ENCODE results near the gene SUOX.
"Not testable (repeated sequence)": the region's sequence is repeated elsewhere in the genome, so short reads cannot be mapped to it uniquely, and the experiment has no call there.

The SUOX gene

GRCh38 chr12:56020423-56021184 lies 23.5 kb downstream of the SUOX start, which contains the start of gene IKZF4:
TSS of gene IKZF4 (plus strand) at chr12:56021043. CDS start at chr12:56021494, 451 bp downstream.
- DNase-seq (ENCODE audit: low read depth) = no peak

GRCh38 chr12:56021889-56022497 lies 24.9 kb downstream of the SUOX start:
- DNase-seq (ENCODE audit: low read depth) = no peak

GRCh38 chr12:56028511-56029165 lies 31.6 kb downstream of the SUOX start:
- DNase-seq (ENCODE audit: low read depth) = no peak

- no peak for DNase-seq (ENCODE audit: low read depth)
These were observed 32.1 kb downstream of the SUOX start for GRCh38 chr12:56029166-56029519.

GRCh38 chr12:56029666-56030293 lies 32.7 kb downstream of the SUOX start:
- DNase-seq (ENCODE audit: low read depth) = no peak

GRCh38 chr12:56031987-56032386 lies 34.9 kb downstream of the SUOX start:
- DNase-seq (ENCODE audit: low read depth) = no peak

GRCh38 chr12:56034586-56035332 lies 37.7 kb downstream of the SUOX start:
- DNase-seq (ENCODE audit: low read depth) = peak; percentile 33

- DNase-seq (ENCODE audit: low read depth) = no peak
These were observed 40.1 kb downstream of the SUOX start for GRCh38 chr12:56037161-56037560.

GRCh38 chr12:56038022-56038655 lies 41.1 kb downstream of the SUOX start:
- no peak for DNase-seq (ENCODE audit: low read depth)

- DNase-seq (ENCODE audit: low read depth) = no peak
These were observed 43.1 kb downstream of the SUOX start for GRCh38 chr12:56040151-56040550.

- DNase-seq (ENCODE audit: low read depth) = no peak
These were observed 44.0 kb downstream of the SUOX start for GRCh38 chr12:56040963-56041551.

GRCh38 chr12:56041552-56042429 lies 44.7 kb downstream of the SUOX start, which contains the start of gene RPS26:
TSS of gene RPS26 (plus strand) at chr12:56041918. CDS start at chr12:56042167, 249 bp downstream.
- DNase-seq (ENCODE audit: low read depth) = peak; percentile 94

- not testable (repeated sequence) for DNase-seq (ENCODE audit: low read depth)
These were observed 45.3 kb downstream of the SUOX start for GRCh38 chr12:56042430-56042813.

- no peak for DNase-seq (ENCODE audit: low read depth)
These were observed 45.8 kb downstream of the SUOX start for GRCh38 chr12:56042843-56043242.

- no peak for DNase-seq (ENCODE audit: low read depth)
These were observed 49.1 kb downstream of the SUOX start for GRCh38 chr12:56046027-56046780.

GRCh38 chr12:56053407-56053893 lies 56.4 kb downstream of the SUOX start:
- DNase-seq (ENCODE audit: low read depth) = no peak

Data from T-helper 22 cell (primary cell).